Measurements from ENCODE around the gene NARS2. TPM values are rescaled to one million over a fixed set of nuclear protein-coding genes. Genes with fewer than 3 reads are reported as not detected.
A peak's percentile ranks its signal among the peaks of the same experiment; 100 is the strongest.

Gene NARS2
- total and polyA plus RNA-seq, 10 of the 15 experiments (the other 5 are each of a cell fraction or from before 2014, with no cell fraction given), result 22.2 to 45.3 (median 36.3) TPM

GRCh38 chr11:78453140-78453935 is 121.3 kb downstream of the NARS2 start:
- POLR2A ChIA-PET, result interaction anchor here (0.7 to 1.0 kb wide), 2 partner anchors 14 to 25 kb away, joined by 3 read pairs; no protein-coding TSS in a partner anchor
- H3K27ac ChIP-seq (ENCODE audit: control insufficient read depth, insufficient read depth), result no peak overlapping the region
- peak; percentile 35; the same call in 1 of the 2 replicates for TF ChIP-seq MTA2 (IDR thresholded peaks at IDR 0.05; ENCODE audit: low read depth)
- TF ChIP-seq CHD4 (IDR thresholded peaks at IDR 0.05), result no peak
- no peak for TF ChIP-seq IRF5 (IDR thresholded peaks at IDR 0.05; ENCODE audit: borderline replicate concordance)
- TF ChIP-seq RUNX3 (IDR thresholded peaks at IDR 0.05; ENCODE audit: low read length), result peak; percentile 75
- no peak for TF ChIP-seq ZBED1 (IDR thresholded peaks at IDR 0.05; ENCODE audit: borderline replicate concordance)
- TF ChIP-seq IRF3 (IDR thresholded peaks at IDR 0.05), result no peak
- TF ChIP-seq POU2F2 (IDR thresholded peaks at IDR 0.05; ENCODE audit: borderline replicate concordance, low read depth, low read length), result no peak
- TF ChIP-seq HCFC1 (IDR thresholded peaks at IDR 0.05; ENCODE audit: low read length), result no peak
- TF ChIP-seq ZNF384 (IDR thresholded peaks at IDR 0.05; ENCODE audit: borderline replicate concordance, low read depth, low read length), result no peak
- no peak for TF ChIP-seq POLR2AphosphoS2 (IDR thresholded peaks at IDR 0.05; ENCODE audit: low read depth, low read length)
- no peak for TF ChIP-seq SMC3 (IDR thresholded peaks at IDR 0.05; ENCODE audit: borderline replicate concordance, low read length)
- no peak for TF ChIP-seq EED (IDR thresholded peaks at IDR 0.05; ENCODE audit: low read depth)
- TF ChIP-seq RELA (IDR thresholded peaks at IDR 0.05; ENCODE audit: borderline replicate concordance, partially characterized antibody), result no peak
- no peak for TF ChIP-seq BHLHE40 (IDR thresholded peaks at IDR 0.05; ENCODE audit: borderline replicate concordance in 1 of 2, low read depth in 2 of 2, low read length in 1 of 2)
- TF ChIP-seq CREM (IDR thresholded peaks at IDR 0.05; ENCODE audit: low read depth), result no peak
- TF ChIP-seq RCOR1 (conservative IDR thresholded peaks at IDR 0.05; ENCODE audit: low read depth, low read length), result no peak
- TF ChIP-seq RELB (IDR thresholded peaks at IDR 0.05; ENCODE audit: low read depth), result 0 out of 2 replicates have a peak, but pooled peaks have one; percentile 34
- no peak for TF ChIP-seq STAT1 (conservative IDR thresholded peaks at IDR 0.05)
- TF ChIP-seq SREBF2 (IDR thresholded peaks at IDR 0.05; ENCODE audit: low read length), result no peak
- TF ChIP-seq EP300 (IDR thresholded peaks at IDR 0.05; ENCODE audit: borderline replicate concordance in 1 of 2, control insufficient read depth in 1 of 2, low read depth in 2 of 2, low read length in 2 of 2), result no peak
- no peak for TF ChIP-seq WRNIP1 (IDR thresholded peaks at IDR 0.05; ENCODE audit: borderline replicate concordance, low read depth, low read length)

More at GRCh38 chr11:78453140-78453935, 121.3 kb downstream of the NARS2 start:
- intact Hi-C loops (cut with micrococcal nuclease; ENCODE audit: unreplicated experiment), result no loop called here
- no peaks in the 10 kb centered on the region for H3K9me3 ChIP-seq (replicated peaks; ENCODE audit: control insufficient read depth, insufficient read depth, low read length)
- no peaks in the 10 kb centered on the region for H4K20me1 ChIP-seq (ENCODE audit: control insufficient read depth, insufficient read depth)
- WGBS (ENCODE audit: insufficient coverage, insufficient replicate concordance, low lambda C conversion rate, missing lambda C conversion rate), result 54% methylated on average over 2 of the region's 2 CpGs
- no peak overlapping the region for H3K4me3 ChIP-seq
- no peaks in the 10 kb centered on the region for H3K79me2 ChIP-seq (ENCODE audit: control insufficient read depth, insufficient read depth, low read length)
- RAD21 ChIA-PET (ENCODE audit: unreplicated experiment), result interaction anchor here (1.0 to 1.6 kb wide), 2 partner anchors 16 to 111 kb away, joined by 3 to 6 read pairs; no protein-coding TSS in a partner anchor
- ATAC-seq (peak; percentile 70), DNase-seq (ENCODE audit: low read depth, low spot score) (no peak), FAIRE-seq (no peak)
- CTCF ChIA-PET, result interaction anchor here (0.9 to 1.6 kb wide), 3 partner anchors 13 to 111 kb away, joined by 3 to 5 read pairs (median 4); no protein-coding TSS in a partner anchor
- SMC1A ChIA-PET (ENCODE audit: uncharacterized antibody, unreplicated experiment), result interaction anchor here (0.6 to 3.3 kb wide), 10 partner anchors 9 to 111 kb away, joined by 3 to 8 read pairs (median 3); no protein-coding TSS in a partner anchor
- H3K4me1 ChIP-seq (ENCODE audit: control insufficient read depth, insufficient read depth, low read length), result peaks cover 4% of the 10 kb centered on the region; the same call in 1 of the 2 replicates
- no peaks in the 10 kb centered on the region for H3K36me3 ChIP-seq (ENCODE audit: control insufficient read depth in 2 of 2, insufficient read depth in 2 of 2, low read length in 1 of 2)
- no peaks in the 10 kb centered on the region for H3K27me3 ChIP-seq (replicated peaks in 1 of 2; ENCODE audit: control insufficient read depth in 2 of 2, insufficient read depth in 2 of 2, low read length in 1 of 2)
- in situ Hi-C loops (cut with MboI), result no loop called here
- H3K4me2 ChIP-seq (ENCODE audit: control insufficient read depth, insufficient read depth), result peak overlapping the region; percentile 1; the same call in 1 of the 2 replicates
- no peak overlapping the region for H3K9ac ChIP-seq (ENCODE audit: control insufficient read depth, insufficient read depth, low read length)
- no peak overlapping the region for H2AFZ ChIP-seq (ENCODE audit: control insufficient read depth, low read depth, low read length)
- BruUV-seq (replicated peaks), result no TSS peak
